Endothelial cell of umbilical vein (primary cell): ENCODE data around the gene CALCOCO1.

Experiments used
- MYC ChIP-seq: IDR thresholded peaks from one replicate; pipeline ENCODE4 v1.6.1; 2011; ENCODE audit warnings: mild to moderate bottlenecking, low read depth, low read length
- POLR2A ChIP-seq: IDR thresholded peaks from 2 replicates; pipeline ENCODE4 v1.6.1; 2012; ENCODE audit warnings: low read depth, mild to moderate bottlenecking, control low read depth, low read length
- POLR2AphosphoS5 ChIP-seq: IDR thresholded peaks from 2 replicates; pipeline ENCODE4 v1.6.1; 2012; ENCODE audit warnings: low read depth, mild to moderate bottlenecking, control low read depth, low read length, moderate library complexity; ENCODE audit not compliant: insufficient read depth
- TF ChIP-seq, protein P1 (sequence below), 2 donors: IDR thresholded peaks; 1 replicate in 1 of 2; 2 replicates in 1 of 2; pipeline ENCODE4 v1.5.1; 2011; ENCODE audit warnings: low read length in 2 of 2, mild to moderate bottlenecking in 2 of 2, moderate library complexity in 2 of 2, control low read depth in 1 of 2, inconsistent platforms in 1 of 2, low read depth in 1 of 2; ENCODE audit not compliant: insufficient read depth in 1 of 2; ENCODE audit errors: extremely low read depth in 1 of 2

DNA sequence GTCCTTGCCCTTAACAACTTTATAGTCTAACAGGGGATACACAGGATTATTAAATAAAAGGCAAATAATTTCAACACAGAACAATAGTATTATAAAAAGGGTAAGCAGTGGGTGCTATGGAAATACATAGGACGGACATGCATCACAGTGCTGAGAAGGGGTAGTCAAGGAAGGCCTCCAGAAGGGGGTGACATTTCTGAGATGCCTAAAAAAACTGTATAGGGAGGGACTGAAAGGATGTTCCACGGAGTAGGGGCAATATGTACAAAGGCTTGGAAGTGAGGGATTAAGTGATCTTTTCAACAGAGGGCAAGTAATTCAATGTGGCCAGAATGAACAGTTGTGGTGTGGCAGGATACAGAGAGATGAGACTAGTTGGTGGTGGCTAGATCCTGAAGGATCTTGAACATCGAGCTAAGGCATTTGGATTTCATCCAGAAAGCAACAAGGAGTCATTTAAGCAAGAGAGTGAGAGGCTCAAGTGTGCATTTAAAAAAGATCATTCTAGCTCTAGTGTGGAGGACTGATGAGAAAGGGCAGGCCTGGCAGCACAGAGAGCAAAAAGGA, 42.5 kb downstream of the CALCOCO1 start:
- TF ChIP-seq POLR2AphosphoS5 (no peak), MYC (no peak), POLR2A (no peak)
- TF ChIP-seq, protein P1, sequence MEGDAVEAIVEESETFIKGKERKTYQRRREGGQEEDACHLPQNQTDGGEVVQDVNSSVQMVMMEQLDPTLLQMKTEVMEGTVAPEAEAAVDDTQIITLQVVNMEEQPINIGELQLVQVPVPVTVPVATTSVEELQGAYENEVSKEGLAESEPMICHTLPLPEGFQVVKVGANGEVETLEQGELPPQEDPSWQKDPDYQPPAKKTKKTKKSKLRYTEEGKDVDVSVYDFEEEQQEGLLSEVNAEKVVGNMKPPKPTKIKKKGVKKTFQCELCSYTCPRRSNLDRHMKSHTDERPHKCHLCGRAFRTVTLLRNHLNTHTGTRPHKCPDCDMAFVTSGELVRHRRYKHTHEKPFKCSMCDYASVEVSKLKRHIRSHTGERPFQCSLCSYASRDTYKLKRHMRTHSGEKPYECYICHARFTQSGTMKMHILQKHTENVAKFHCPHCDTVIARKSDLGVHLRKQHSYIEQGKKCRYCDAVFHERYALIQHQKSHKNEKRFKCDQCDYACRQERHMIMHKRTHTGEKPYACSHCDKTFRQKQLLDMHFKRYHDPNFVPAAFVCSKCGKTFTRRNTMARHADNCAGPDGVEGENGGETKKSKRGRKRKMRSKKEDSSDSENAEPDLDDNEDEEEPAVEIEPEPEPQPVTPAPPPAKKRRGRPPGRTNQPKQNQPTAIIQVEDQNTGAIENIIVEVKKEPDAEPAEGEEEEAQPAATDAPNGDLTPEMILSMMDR (IDR thresholded peaks at IDR 0.05; ENCODE audit: extremely low read depth in 1 of 2, insufficient read depth in 1 of 2, low read depth in 1 of 2, low read length in 2 of 2), result no peak
